HCT116 (cell line): ENCODE measurements around the gene CA6. TPM values are rescaled to one million over a fixed set of nuclear protein-coding genes. Genes with fewer than 3 reads are reported as not detected.

ENCODE experiments used
- ATAC-seq: fragments of 200-7000 bp; cut with Tn5 transposase; 2 replicates; pipeline ENCODE4 v1.9.1; 2020; ENCODE audit warnings: mild to moderate bottlenecking, moderate library complexity
- BruUV-seq: library from RNA; stranded (reverse); fragments of 400-500 nt; replicated peaks from 2 replicates; lab custom pipeline; 2021; lab: Mats Ljungman, UMichigan
- CTCF ChIA-PET: fragments of 300-600 bp; sonication (Branson Sonifier 250); formaldehyde crosslinking; loops from one replicate; lab custom pipeline; 2021; ENCODE audit warnings: antibody characterized with exemption; lab: Charles Lee
- POLR2A ChIA-PET: fragments of 300-600, 350-600 bp; sonication (Branson Sonifier 250); formaldehyde crosslinking; loops from one replicate; lab custom pipeline; 2021; ENCODE audit warnings: antibody characterized with exemption; lab: Charles Lee
- RAD21 ChIA-PET, 2 experiments: fragments of 300-600 bp; sonication (Branson Sonifier 250); formaldehyde crosslinking; loops; one replicate each; lab custom pipeline; 2023; ENCODE audit warnings: low total read pairs in 2 of 2; ENCODE audit not compliant: uncharacterized antibody in 2 of 2, unreplicated experiment in 2 of 2, low non-redundant PET in 1 of 2; lab: Charles Lee
- DNase-seq: peaks from one replicate; pipeline ENCODE4 v3.0.0-alpha.2; 2010; ENCODE audit warnings: low read depth, low spot score
- H2AFZ ChIP-seq: fragments of 200-600 bp; shearing (Covaris generic), sonication (generic); 2 replicates; pipeline ENCODE4 v1.6.1; 2017; ENCODE audit warnings: low read depth, mixed run types, mixed read lengths, antibody characterized with exemption, low read length; ENCODE audit not compliant: poor library complexity, severe bottlenecking
- H3K27ac ChIP-seq: 2 replicates; pipeline ENCODE4 v1.5.1; 2012; ENCODE audit warnings: low read depth, low read length
- H3K27me3 ChIP-seq: fragments of 200-600 bp; sonication (generic); 2 replicates; pipeline ENCODE4 v1.6.1; 2016; ENCODE audit warnings: mixed run types, low read length, mixed read lengths; ENCODE audit not compliant: insufficient read depth
- H3K36me3 ChIP-seq, 2 experiments: fragments of 200-500 bp in 1 of 2; fragments of 200-600 bp in 1 of 2; sonication (Bioruptor generic) in 1 of 2; sonication (generic) in 1 of 2; 2 replicates each; pipeline versions ENCODE4 v1.5.1 to v1.6.1; 2014 to 2016; ENCODE audit warnings: low read length in 2 of 2, inconsistent platforms in 1 of 2, mixed read lengths in 1 of 2, mixed run types in 1 of 2; ENCODE audit not compliant: insufficient read depth in 2 of 2, control insufficient read depth in 1 of 2
- H3K4me1 ChIP-seq, 2 experiments: fragments of 200-600 bp in 1 of 2; sonication (generic) in 1 of 2; 2 replicates each; pipeline versions ENCODE4 v1.5.1 to v1.6.1; 2012 to 2017; ENCODE audit warnings: low read length in 2 of 2, inconsistent platforms in 1 of 2, mild to moderate bottlenecking in 1 of 2, mixed read lengths in 1 of 2, mixed run types in 1 of 2, moderate library complexity in 1 of 2; ENCODE audit not compliant: insufficient read depth in 2 of 2, control insufficient read depth in 1 of 2
- H3K4me2 ChIP-seq: fragments of 200-600 bp; sonication (generic); 2 replicates; pipeline ENCODE4 v1.6.1; 2017; ENCODE audit warnings: mixed run types, low read length, mixed read lengths
- H3K4me3 ChIP-seq, 2 experiments: fragments of 200-600 bp in 1 of 2; sonication (generic) in 1 of 2; replicated peaks in 1 of 2; 2 replicates each; pipeline ENCODE4 v1.5.1; 2011 to 2016; ENCODE audit warnings: low read length in 2 of 2, control low read depth in 1 of 2, low read depth in 1 of 2, mild to moderate bottlenecking in 1 of 2, mixed read lengths in 1 of 2, mixed run types in 1 of 2
- H3K79me2 ChIP-seq: fragments of 200-600 bp; sonication (generic); 2 replicates; pipeline ENCODE4 v1.6.1; 2017; ENCODE audit warnings: mild to moderate bottlenecking, mixed run types, low read length, moderate library complexity, mixed read lengths; ENCODE audit not compliant: insufficient read depth
- H3K9ac ChIP-seq: fragments of 200-600 bp; sonication (generic); 2 replicates; pipeline ENCODE4 v1.6.1; 2016; ENCODE audit warnings: low read length, mixed read lengths
- H3K9me2 ChIP-seq: fragments of 200-600 bp; sonication (generic), shearing (Covaris generic); 2 replicates; pipeline ENCODE4 v1.6.1; 2017; ENCODE audit warnings: mixed run types, mild to moderate bottlenecking, moderate library complexity; ENCODE audit not compliant: insufficient read depth
- H3K9me3 ChIP-seq, 2 experiments: fragments of 200-500 bp in 1 of 2; fragments of 200-600 bp in 1 of 2; sonication (Bioruptor generic) in 1 of 2; sonication (generic) in 1 of 2; 2 replicates each; pipeline ENCODE4 v1.6.1; 2014 to 2017; ENCODE audit warnings: low read length in 2 of 2, mixed read lengths in 2 of 2, inconsistent platforms in 1 of 2, low read depth in 1 of 2, mild to moderate bottlenecking in 1 of 2, mixed run types in 1 of 2, moderate library complexity in 1 of 2; ENCODE audit not compliant: control insufficient read depth in 1 of 2, insufficient read depth in 1 of 2
- H4K20me1 ChIP-seq: fragments of 200-600 bp; sonication (generic), shearing (Covaris generic); 2 replicates; pipeline ENCODE4 v1.6.1; 2017; ENCODE audit warnings: mixed run types, mild to moderate bottlenecking, moderate library complexity; ENCODE audit not compliant: insufficient read depth
- CEBPB ChIP-seq: IDR thresholded peaks from 2 replicates; pipeline ENCODE4 v1.6.1; 2012; ENCODE audit warnings: low read depth
- EGR1 ChIP-seq: IDR thresholded peaks from 2 replicates; pipeline ENCODE4 v1.6.1; 2012; ENCODE audit warnings: low read depth
- EZH2 ChIP-seq: fragments of 200-600 bp; sonication (generic); IDR thresholded peaks from 2 replicates; pipeline ENCODE4 v1.6.1; 2017; ENCODE audit warnings: antibody characterized with exemption, mixed run types
- FOSL1 ChIP-seq: IDR thresholded peaks from 2 replicates; pipeline ENCODE4 v1.6.1; 2012; ENCODE audit warnings: low read depth
- JUND ChIP-seq: IDR thresholded peaks from 2 replicates; pipeline ENCODE4 v1.6.1; 2012
- POLR2AphosphoS5 ChIP-seq: IDR thresholded peaks from 2 replicates; pipeline ENCODE4 v1.6.1; 2011; ENCODE audit warnings: mild to moderate bottlenecking, low read depth, low read length, moderate library complexity
- RAD21 ChIP-seq: IDR thresholded peaks from 2 replicates; pipeline ENCODE4 v1.6.1; 2012; ENCODE audit warnings: low read depth, mild to moderate bottlenecking
- REST ChIP-seq: IDR thresholded peaks from 2 replicates; pipeline ENCODE4 v1.6.1; 2012; ENCODE audit warnings: low read depth
- SIN3A ChIP-seq: IDR thresholded peaks from 2 replicates; pipeline ENCODE4 v1.6.1; 2012; ENCODE audit warnings: low read depth
- SP1 ChIP-seq: IDR thresholded peaks from 2 replicates; pipeline ENCODE4 v1.6.1; 2012; ENCODE audit warnings: low read depth
- SRF ChIP-seq: IDR thresholded peaks from 2 replicates; pipeline ENCODE4 v1.6.1; 2012; ENCODE audit warnings: low read depth
- YY1 ChIP-seq: IDR thresholded peaks from 2 replicates; pipeline ENCODE4 v1.6.1; 2011; ENCODE audit warnings: low read length, low read depth, moderate library complexity, mild to moderate bottlenecking; ENCODE audit not compliant: insufficient replicate concordance; ENCODE audit errors: extremely low read depth
- ZBTB33 ChIP-seq: IDR thresholded peaks from 2 replicates; pipeline ENCODE4 v1.6.1; 2011; ENCODE audit warnings: mild to moderate bottlenecking, low read length, moderate library complexity; ENCODE audit not compliant: insufficient replicate concordance; ENCODE audit errors: extremely low read depth
- ZFX ChIP-seq: fragments of 450-650 bp; IDR thresholded peaks from 2 replicates; pipeline ENCODE4 v1.6.1; 2017
- ZNF274 ChIP-seq: fragments of 200-500 bp; sonication (Bioruptor generic); IDR thresholded peaks from 2 replicates; pipeline ENCODE4 v1.6.1; 2014; ENCODE audit warnings: mild to moderate bottlenecking, low read depth, low read length, inconsistent platforms
- intact Hi-C: fragments of 100-400 bp; cut with micrococcal nuclease; formaldehyde crosslinking; loops from 2 replicates; pipeline ENCODE4 v1.10.0; 2022
- total RNA-seq: library from RNA; stranded (reverse); gene quantifications from one replicate; pipeline ENCODE4 v1.2.1, GENCODE V29; 2021; ENCODE audit not compliant: unreplicated experiment
- TF ChIP-seq, protein P1 (sequence below): IDR thresholded peaks from 2 replicates; pipeline ENCODE4 v1.6.1; 2012
- TF ChIP-seq, protein P2 (sequence below), 3 experiments: fragments of 200-600 bp in 1 of 3; sonication (generic) in 1 of 3; IDR thresholded peaks in 2 of 3; conservative IDR thresholded peaks in 1 of 3; 2 replicates each; pipeline ENCODE4 v1.5.1; 2012 to 2017; ENCODE audit warnings: low read depth in 2 of 3, low read length in 2 of 3, antibody characterized with exemption in 1 of 3, borderline replicate concordance in 1 of 3, control low read depth in 1 of 3, mild to moderate bottlenecking in 1 of 3, mixed read lengths in 1 of 3, mixed run types in 1 of 3, moderate library complexity in 1 of 3; ENCODE audit not compliant: insufficient read depth in 1 of 3

The CA6 gene
- total RNA-seq, 1 experiment from 2014 or later, result not detected

DNA sequence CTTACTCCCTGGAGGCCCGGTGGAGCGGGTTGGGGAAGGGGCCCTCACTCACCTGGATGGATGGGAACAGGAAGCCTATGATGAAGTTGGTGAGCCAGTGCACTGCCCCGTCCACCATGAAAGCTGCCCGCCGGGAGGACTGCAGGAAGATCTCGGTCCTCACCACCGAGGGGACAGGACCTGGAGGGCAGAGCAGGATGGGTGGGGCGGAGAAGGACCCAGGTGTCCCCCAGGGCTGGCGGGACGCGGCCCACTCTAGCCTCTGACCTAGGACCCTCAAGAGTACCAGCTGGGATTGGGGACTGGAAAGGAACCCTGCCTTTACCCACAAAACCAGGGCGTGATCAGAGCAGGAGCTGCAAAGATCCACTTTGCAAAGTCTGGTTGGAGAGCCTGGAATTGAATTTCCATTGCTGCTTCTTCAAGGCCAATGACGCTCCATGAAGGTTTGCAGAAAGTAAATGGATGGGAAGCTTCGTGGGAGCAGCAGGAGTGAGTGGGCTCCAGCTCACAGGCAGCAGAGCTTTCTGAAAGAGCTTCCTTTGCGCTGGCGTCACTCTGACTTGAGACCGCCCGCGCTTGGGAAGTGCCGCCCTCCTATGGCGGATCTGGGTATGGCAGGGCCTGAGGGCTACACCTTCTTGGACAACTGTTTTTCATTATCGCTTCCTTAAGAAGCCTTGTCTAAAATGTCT is 59.2 kb downstream of the CA6 start:
- peak overlapping the region; percentile 30 for H3K4me2 ChIP-seq
- TF ChIP-seq ZFX, result no peak
- TF ChIP-seq REST, result no peak
- TF ChIP-seq, protein P1, sequence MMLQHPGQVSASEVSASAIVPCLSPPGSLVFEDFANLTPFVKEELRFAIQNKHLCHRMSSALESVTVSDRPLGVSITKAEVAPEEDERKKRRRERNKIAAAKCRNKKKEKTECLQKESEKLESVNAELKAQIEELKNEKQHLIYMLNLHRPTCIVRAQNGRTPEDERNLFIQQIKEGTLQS, result no peak
- TF ChIP-seq YY1, result no peak
- no peak for TF ChIP-seq FOSL1
- no peak for TF ChIP-seq SRF
- TF ChIP-seq EGR1, result no peak
- TF ChIP-seq CEBPB, result no peak
- TF ChIP-seq ZNF274, result no peak
- TF ChIP-seq POLR2AphosphoS5, result no peak
- no peak for TF ChIP-seq JUND
- no peak for TF ChIP-seq ZBTB33
- peak; percentile 87 for TF ChIP-seq RAD21
- TF ChIP-seq, protein P2, sequence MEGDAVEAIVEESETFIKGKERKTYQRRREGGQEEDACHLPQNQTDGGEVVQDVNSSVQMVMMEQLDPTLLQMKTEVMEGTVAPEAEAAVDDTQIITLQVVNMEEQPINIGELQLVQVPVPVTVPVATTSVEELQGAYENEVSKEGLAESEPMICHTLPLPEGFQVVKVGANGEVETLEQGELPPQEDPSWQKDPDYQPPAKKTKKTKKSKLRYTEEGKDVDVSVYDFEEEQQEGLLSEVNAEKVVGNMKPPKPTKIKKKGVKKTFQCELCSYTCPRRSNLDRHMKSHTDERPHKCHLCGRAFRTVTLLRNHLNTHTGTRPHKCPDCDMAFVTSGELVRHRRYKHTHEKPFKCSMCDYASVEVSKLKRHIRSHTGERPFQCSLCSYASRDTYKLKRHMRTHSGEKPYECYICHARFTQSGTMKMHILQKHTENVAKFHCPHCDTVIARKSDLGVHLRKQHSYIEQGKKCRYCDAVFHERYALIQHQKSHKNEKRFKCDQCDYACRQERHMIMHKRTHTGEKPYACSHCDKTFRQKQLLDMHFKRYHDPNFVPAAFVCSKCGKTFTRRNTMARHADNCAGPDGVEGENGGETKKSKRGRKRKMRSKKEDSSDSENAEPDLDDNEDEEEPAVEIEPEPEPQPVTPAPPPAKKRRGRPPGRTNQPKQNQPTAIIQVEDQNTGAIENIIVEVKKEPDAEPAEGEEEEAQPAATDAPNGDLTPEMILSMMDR (IDR thresholded peaks at IDR 0.05 in 2 of 3, conservative IDR thresholded peaks at IDR 0.05 in 1 of 3; ENCODE audit: borderline replicate concordance in 1 of 3, insufficient read depth in 1 of 3, low read depth in 2 of 3, low read length in 2 of 3), result peak; percentile 78 to 96 (median 93)
- TF ChIP-seq SP1, result no peak
- no peak for TF ChIP-seq SIN3A
- no peak for TF ChIP-seq EZH2
- TF ChIP-seq, all 23 proteins: peak for 2
- CTCF ChIA-PET, result interaction anchor here (0.6 to 2.3 kb wide), 34 partner anchors 9 to 927 kb away, joined by 3 to 62 read pairs (median 4); partner anchors contain the start of gene ENO1

More for the DNA sequence above, 59.2 kb downstream of the CA6 start:
- no peaks in the 10 kb centered on the region for H3K36me3 ChIP-seq
- H3K27ac ChIP-seq, result no peak overlapping the region
- H4K20me1 ChIP-seq, result no peaks in the 10 kb centered on the region
- no peak overlapping the region for H3K9ac ChIP-seq
- peak; percentile 85 for ATAC-seq
- peak; percentile 72 for DNase-seq
- H3K9me2 ChIP-seq, result no peaks in the 10 kb centered on the region
- H3K9me3 ChIP-seq, result no peaks in the 10 kb centered on the region
- H3K27me3 ChIP-seq, result no peaks in the 10 kb centered on the region
- ChIA-PET RAD21 (interaction anchor here (0.5 to 1.2 kb wide), 12 partner anchors 15 to 661 kb away, joined by 3 to 11 read pairs (median 4); no protein-coding TSS in a partner anchor), POLR2A (interaction anchor here (0.7 to 1.0 kb wide), 5 partner anchors 15 to 126 kb away, joined by 3 to 5 read pairs (median 3); partner anchors contain the start of gene ENO1)
- peak overlapping the region; percentile 77 for H2AFZ ChIP-seq
- BruUV-seq, result no TSS peak
- H3K4me3 ChIP-seq, result no peak overlapping the region
- peaks cover 0 to 12% of the 10 kb centered on the region in 2 experiments; a peak in 3 of 4 replicates for H3K4me1 ChIP-seq
- intact Hi-C loops, result loop anchor here (1.0 kb wide), 1 partner anchor 87 kb away; no protein-coding TSS in a partner anchor
- no peaks in the 10 kb centered on the region for H3K79me2 ChIP-seq
